Suprapubic skin (tissue), 4 donors: ENCODE measurements around the gene KCNA5.

ENCODE experiments used
- EP300 ChIP-seq: sonication (generic); formaldehyde crosslinking; IDR thresholded peaks from one replicate; pipeline ENCODE4 v1.6.1; 2017; ENCODE audit warnings: antibody characterized with exemption
- POLR2A ChIP-seq, 2 donors: fragments of 450-650 bp; IDR thresholded peaks; one replicate each; pipeline ENCODE4 v1.6.1; 2017; ENCODE audit warnings: antibody characterized with exemption in 2 of 2, mild to moderate bottlenecking in 2 of 2, moderate library complexity in 2 of 2
- POLR2AphosphoS5 ChIP-seq, 3 donors: sonication (generic); formaldehyde crosslinking; IDR thresholded peaks; one replicate each; pipeline ENCODE4 v1.6.1; 2017; ENCODE audit warnings: antibody characterized with exemption in 3 of 3
- TF ChIP-seq, protein P1 (sequence below), 2 donors: fragments of 200-600 bp in 1 of 2; fragments of 450-650 bp in 1 of 2; sonication (generic) in 1 of 2; IDR thresholded peaks; one replicate each; pipeline ENCODE4 v1.5.1; 2016 to 2019; ENCODE audit warnings: antibody characterized with exemption in 2 of 2, mild to moderate bottlenecking in 1 of 2, moderate library complexity in 1 of 2

DNA sequence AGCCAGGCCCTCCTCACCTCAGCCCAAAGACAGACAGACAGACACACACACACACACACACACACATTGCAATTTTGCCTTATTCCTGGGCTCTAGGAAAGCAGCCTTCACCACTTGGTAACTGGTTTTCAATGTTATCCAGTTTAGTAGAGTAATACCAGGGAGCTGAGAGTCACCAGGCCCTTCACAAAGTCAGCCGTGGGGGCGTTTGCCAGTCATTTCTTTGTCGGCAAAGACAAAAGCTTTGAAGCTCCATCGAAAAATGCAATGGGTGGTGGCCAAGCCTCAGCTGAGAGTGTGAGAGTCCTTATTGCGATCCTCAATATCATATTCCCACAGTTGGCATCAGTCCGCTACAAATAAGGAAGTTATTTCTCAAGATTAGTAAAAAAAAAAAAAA lies 8.1 kb upstream of the KCNA5 start:
- TF ChIP-seq POLR2A (IDR thresholded peaks at IDR 0.05): no peak
- TF ChIP-seq, protein P1, sequence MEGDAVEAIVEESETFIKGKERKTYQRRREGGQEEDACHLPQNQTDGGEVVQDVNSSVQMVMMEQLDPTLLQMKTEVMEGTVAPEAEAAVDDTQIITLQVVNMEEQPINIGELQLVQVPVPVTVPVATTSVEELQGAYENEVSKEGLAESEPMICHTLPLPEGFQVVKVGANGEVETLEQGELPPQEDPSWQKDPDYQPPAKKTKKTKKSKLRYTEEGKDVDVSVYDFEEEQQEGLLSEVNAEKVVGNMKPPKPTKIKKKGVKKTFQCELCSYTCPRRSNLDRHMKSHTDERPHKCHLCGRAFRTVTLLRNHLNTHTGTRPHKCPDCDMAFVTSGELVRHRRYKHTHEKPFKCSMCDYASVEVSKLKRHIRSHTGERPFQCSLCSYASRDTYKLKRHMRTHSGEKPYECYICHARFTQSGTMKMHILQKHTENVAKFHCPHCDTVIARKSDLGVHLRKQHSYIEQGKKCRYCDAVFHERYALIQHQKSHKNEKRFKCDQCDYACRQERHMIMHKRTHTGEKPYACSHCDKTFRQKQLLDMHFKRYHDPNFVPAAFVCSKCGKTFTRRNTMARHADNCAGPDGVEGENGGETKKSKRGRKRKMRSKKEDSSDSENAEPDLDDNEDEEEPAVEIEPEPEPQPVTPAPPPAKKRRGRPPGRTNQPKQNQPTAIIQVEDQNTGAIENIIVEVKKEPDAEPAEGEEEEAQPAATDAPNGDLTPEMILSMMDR (IDR thresholded peaks at IDR 0.05): no peak
- no peak for TF ChIP-seq POLR2AphosphoS5 (IDR thresholded peaks at IDR 0.05)
- TF ChIP-seq EP300: no peak
